ENCODE data around the gene GJA1.
"Not testable (repeated sequence)": the region's sequence is repeated elsewhere in the genome, so short reads cannot be mapped to it uniquely, and the experiment has no call there.

The GJA1 gene

DNA sequence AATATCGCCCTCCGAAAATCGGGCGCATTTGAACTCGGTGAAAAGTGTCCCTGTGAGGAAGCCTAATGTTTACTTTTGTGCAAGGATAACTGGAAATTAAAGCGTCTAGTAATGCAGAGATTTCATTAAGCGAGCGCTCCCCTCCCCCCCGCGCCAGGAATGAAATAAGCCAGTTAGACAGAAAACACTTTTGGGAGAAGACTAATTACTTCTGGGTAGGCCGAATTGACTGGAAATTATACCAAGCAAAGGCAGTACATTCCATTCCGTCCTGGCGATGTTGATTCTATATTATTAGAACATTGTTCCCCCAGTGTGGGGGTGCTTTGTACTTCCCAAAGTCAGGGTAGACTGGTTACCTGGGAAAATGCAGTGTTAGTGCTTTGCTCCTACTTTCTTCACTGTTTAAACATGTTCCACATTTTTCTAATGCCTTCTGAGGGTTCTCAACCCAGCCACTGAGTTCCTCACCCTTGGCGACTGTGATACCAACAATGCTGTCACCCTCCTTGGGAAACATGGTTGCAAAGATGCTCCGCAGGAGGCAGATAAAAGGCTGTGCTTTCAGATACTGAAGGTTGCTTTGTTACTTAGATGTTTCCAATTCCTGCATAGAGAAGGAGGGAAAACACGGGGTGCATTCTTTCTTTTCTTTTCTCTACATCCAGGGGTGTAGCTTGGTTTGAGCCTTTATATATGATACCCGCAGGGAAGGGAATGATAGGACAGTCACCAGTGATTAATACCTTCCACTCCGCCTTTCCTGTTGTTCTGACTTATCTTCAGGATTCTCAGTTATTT, 2.6 kb downstream of the GJA1 start:
- DNase-seq = no peak

DNA sequence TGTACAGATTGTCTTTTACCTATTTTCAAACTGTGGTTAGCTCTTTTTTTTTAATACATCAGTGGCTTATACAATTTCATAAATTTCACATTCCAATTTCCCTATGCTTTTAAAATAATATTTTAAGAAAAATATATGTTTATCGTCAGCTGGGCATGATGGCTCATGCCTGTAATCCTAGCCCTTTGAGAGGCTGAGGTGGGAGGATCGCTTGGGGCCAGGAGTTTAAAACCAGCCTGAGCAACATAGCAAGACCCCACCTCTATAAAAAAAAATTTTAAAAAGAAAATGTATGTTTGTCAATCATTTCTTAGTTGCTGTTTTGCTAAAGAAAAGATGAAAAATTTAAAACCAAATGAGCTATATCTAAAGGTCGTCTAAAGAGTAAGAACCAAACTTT, 3.4 kb downstream of the GJA1 start:
- DNase-seq = no peak

DNA sequence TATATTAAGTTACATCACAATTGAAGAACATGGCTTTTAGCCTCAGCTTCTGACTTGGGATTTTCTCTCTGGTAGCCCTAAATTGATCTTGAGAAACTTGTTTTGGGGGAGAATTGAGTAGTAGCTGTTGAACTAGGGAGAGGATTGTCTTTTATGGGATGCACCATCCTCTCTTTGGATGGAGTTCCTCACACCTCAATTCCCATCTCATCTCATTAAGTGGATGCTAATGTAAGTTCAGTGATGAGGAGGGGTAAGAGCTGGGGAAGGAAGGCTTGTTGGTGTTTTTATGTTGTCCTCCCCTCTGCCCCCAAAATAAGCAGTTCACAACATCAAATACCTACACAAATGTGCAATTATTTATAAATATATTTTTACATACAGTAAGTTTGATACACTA, 4.0 kb downstream of the GJA1 start:
- DNase-seq = no peak

DNA sequence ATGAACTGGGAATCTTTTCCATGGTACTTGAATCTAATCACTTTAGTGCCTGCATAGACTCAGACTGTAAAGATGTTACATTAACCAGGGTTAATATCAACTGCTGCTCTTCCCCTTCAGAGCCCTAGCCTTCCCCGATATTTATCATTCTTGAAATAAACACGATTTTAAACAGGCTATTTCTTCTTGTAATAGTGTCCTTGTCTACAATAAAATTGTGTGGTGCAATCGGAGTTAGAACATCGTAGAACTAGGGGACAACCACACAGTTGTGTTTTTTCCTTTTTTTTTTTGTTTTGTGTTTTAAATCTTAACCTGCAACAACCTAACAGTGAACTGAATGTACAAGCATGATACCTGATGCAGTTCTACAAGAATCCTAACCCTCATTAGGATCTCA, 4.5 kb downstream of the GJA1 start:
- DNase-seq = no peak

DNA sequence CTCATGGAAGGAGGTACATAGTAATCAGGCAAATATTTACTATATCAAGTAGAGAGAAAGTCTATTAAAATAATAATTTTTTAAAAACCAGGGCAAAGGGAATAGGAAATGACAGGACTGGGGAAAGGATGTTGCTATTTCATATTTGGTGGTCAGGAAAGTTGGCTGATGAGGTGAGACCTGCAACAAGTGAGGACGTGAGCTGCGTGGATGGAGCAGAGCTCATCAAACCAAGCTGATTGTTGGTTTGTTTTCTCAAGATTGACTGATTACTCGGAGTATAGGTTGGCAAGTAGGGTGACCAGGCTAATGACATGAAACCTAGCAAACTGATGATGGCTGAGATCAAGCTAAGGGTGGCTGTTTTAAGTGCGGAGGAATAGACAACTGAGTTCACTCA, 6.0 kb downstream of the GJA1 start:
- DNase-seq = no peak

DNA sequence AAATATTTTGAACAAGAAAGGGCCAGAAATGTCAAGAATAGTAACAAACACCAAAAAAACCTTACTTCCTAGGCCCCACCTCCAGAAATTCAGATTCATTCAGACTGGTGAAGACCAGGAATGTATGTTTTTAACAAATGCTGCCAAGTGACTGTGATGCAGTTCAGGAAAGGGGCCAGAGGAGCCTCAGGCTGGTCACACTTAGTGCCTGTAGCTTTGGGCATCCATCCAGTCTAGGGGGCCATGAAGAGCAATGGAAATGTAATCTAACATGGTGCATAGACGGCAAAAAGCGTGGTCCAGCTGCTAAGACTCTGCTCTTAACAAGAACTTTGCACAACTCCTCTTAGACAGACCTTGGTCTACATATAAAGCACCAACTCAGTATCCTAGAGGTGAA, 7.1 kb downstream of the GJA1 start:
- DNase-seq = no peak

DNA sequence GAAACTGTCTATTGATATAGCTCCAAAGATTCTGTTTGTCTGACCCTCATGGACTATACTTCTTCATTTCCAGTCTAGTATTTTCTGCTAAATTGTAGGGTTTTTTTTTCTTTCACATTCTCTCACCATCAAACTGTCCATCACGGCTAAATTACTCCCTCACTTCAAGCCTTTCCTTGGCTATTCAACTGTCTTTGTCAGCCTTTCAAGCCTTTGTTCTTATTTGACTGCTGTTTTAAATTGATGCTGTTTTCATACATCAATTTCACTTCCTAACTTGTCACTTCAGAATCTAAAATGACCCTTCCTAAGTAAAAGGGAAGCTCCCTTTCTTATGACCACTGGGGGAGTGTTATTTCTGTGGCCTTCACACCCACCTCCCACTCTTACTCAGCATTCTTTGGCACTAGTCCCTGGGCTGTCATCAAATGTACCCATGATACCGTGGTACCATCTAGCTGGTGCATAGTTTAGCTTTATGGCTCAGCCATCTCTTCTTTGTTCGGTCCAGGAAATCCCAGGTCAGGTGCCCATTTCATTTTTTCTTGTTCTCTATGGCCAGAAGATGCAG, 8.6 kb downstream of the GJA1 start:
- no peak for DNase-seq

DNA sequence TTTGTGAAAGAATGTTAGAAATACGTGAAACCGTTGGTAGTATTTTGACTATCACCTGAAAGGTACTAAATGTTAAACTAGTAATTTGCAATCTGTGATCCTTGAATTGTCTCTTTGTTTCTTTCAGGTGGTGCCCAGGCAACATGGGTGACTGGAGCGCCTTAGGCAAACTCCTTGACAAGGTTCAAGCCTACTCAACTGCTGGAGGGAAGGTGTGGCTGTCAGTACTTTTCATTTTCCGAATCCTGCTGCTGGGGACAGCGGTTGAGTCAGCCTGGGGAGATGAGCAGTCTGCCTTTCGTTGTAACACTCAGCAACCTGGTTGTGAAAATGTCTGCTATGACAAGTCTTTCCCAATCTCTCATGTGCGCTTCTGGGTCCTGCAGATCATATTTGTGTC, 11.3 kb downstream of the GJA1 start:
- DNase-seq = not testable (repeated sequence)

DNA sequence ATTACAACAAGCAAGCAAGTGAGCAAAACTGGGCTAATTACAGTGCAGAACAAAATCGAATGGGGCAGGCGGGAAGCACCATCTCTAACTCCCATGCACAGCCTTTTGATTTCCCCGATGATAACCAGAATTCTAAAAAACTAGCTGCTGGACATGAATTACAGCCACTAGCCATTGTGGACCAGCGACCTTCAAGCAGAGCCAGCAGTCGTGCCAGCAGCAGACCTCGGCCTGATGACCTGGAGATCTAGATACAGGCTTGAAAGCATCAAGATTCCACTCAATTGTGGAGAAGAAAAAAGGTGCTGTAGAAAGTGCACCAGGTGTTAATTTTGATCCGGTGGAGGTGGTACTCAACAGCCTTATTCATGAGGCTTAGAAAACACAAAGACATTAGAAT, 12.3 kb downstream of the GJA1 start:
- DNase-seq = not testable (repeated sequence)

DNA sequence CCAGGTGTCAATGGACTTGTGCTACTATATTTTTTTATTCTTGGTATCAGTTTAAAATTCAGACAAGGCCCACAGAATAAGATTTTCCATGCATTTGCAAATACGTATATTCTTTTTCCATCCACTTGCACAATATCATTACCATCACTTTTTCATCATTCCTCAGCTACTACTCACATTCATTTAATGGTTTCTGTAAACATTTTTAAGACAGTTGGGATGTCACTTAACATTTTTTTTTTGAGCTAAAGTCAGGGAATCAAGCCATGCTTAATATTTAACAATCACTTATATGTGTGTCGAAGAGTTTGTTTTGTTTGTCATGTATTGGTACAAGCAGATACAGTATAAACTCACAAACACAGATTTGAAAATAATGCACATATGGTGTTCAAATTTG, 13.1 kb downstream of the GJA1 start:
- DNase-seq = not testable (repeated sequence)

DNA sequence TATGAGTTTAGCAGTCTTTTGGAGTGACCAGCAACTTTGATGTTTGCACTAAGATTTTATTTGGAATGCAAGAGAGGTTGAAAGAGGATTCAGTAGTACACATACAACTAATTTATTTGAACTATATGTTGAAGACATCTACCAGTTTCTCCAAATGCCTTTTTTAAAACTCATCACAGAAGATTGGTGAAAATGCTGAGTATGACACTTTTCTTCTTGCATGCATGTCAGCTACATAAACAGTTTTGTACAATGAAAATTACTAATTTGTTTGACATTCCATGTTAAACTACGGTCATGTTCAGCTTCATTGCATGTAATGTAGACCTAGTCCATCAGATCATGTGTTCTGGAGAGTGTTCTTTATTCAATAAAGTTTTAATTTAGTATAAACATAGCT, 13.9 kb downstream of the GJA1 start:
- DNase-seq = no peak

DNA sequence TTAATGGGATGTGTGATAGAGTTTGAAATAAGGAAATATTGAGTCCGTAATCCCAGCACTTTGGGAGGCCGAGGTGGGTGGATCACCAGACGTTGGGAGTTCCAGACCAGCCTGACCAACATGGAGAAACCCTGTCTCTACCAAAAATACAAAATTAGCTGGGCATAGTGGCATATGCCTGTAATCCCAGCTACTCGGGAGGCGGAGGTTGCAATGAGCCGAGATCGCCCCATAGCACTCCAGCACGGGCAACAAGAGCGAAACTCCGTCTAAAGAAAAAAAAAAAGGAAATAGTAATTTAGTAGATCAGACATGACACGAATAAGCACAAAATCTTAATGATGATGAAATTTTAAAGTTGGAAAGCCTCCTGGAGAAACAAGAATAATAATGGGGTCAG, 14.8 kb downstream of the GJA1 start:
- no peak for DNase-seq

DNA sequence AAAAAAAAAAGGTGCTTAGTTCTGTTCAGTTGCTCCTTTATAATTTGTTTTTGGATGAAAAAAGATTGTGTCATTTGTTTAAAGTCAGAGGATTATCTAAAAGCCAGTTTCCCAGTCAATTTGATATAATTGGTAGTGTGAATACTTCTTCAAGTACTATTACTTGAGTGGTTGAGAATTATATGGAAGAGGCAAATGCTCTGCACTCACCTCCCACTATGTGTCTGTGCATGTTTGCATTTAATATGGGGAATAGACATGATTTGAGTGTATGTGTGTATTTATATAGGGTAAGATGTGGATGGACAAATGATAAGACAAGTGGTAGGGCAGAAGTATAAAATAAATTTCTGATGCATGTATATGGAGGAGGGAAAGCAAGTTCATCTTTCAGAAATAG, 15.8 kb downstream of the GJA1 start:
- DNase-seq = no peak

DNA sequence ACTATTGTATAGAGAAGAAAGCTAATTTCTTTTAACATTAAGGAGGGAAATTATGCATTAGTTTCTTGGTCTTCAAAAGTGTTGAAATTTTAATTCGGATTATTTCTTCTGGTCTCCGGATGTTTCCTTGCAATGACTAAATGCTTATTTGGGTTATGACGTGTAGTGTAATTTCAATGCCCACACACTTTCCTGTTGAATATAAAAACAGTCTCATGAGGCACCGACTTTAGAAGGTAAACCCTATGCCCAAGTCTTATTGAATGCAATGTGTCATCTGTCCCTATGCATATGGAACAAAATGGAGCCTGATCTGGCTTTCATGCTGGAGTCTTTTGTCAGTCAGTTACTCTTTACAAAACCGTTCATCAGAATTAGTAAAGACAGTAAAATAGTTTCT, 17.7 kb downstream of the GJA1 start:
- DNase-seq = no peak

DNA sequence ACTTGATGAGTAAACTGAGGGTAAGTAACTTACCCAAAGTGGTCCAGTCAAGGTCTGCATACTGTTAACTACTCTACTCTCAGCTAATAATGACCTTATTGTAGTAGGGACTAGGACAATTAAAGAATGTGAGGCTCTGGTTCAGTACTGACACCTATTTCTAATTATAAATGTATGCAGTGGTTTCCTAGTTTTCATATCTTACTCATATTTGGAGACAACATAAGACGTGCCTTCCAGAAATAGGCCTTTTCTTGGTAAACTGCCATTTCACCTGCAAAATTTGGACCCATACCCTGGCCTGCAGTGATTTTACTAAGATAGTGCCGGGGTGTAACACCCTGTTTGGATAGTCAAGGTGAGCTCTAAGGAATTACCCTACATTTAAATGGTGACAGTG, 24.7 kb downstream of the GJA1 start:
- DNase-seq = no peak

DNA sequence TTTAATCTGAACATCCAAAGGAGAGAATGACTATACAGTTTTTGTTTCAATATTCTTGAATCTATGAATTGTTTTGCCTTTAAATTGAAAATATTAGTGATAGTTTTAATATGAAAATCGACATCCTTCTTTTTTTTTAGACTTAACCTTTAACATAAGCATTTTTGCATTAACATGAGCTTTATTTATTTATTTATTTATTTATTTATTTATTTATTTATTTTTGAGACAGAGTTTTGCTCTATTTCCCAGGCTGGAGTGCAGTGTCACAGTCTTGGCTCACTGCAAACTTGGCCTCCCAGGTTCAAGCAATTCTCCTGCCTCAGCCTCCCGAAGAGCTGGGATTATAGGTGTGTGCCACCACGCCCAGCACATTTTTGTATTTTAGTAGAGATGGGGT, 27.6 kb downstream of the GJA1 start:
- no peak for DNase-seq

DNA sequence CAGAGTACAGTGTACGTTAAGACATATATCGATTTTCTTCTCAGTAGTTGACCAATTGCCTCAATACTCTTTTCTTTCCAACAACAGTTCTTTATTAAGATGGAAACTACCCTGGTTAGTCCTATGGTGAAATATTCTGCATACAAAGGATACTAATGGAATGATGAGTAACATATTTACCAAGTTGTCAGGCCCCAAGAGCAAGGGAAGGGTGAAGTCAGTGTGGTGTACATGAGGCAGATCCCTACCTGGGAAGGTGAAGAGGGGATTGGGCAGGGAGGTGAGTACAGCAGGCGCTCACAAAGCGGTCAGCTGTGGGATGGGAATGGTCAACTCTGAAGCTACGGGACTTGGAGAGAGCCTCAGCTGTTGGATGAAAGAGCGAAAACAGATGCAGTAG, 29.7 kb downstream of the GJA1 start:
- DNase-seq = no peak

DNA sequence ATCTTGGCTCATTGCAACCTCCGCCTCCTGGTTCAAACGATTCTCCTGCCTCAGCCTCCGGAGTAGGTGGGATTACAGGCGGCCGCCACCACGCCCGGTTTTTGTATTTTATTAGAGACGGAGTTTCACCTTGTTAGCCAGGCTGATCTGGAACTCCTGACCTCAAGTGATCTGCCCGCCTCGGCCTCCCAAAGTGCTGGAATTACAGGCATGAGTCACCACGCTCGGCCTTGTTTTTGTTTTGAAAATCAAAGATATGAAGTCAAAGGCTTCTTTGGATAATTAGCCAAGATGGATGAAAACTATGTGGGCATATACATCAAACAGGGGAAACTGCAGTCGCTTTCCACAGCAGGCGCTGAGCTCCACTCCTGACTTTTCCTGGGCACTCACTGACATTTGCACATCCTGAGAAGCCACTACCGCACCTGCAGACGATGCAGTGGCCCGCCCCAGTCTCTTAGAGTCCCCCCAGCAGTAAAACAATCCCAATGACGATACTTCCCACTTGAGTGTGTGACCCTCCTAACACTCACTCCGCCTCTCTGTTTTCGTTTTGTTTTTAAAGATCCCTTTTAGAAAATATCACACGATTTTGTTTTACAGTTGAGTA, 44.1 kb downstream of the GJA1 start:
- no peak for DNase-seq

DNA sequence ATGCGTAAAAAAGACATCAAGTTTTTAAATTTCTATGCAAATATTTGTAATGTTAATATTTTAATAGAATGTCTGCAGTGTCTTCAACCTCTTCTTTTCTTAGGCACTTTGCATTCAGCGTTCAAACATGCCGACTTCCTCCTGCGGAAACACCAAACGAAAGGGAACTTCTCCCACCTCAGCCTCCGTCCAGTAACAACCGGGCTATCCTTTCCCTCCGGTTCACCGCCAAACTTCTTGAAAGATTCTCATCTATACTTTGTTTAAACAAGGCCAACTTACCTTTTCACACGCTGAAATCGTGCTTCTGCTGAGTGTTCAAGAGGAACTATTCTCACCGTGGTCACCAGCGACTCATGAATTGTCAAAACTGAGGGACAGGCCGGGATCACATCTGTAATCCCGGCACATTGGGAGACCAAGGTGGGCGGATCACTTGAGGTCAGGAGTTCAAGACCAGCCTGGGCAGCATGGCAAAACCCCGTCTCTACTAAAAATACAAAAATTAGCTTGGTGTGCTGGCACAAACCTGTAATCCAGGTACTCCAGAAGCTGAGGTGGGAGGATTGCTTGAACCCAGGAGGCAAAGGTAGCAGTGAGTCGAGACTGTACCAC, 44.8 kb downstream of the GJA1 start:
- no peak for DNase-seq

DNA sequence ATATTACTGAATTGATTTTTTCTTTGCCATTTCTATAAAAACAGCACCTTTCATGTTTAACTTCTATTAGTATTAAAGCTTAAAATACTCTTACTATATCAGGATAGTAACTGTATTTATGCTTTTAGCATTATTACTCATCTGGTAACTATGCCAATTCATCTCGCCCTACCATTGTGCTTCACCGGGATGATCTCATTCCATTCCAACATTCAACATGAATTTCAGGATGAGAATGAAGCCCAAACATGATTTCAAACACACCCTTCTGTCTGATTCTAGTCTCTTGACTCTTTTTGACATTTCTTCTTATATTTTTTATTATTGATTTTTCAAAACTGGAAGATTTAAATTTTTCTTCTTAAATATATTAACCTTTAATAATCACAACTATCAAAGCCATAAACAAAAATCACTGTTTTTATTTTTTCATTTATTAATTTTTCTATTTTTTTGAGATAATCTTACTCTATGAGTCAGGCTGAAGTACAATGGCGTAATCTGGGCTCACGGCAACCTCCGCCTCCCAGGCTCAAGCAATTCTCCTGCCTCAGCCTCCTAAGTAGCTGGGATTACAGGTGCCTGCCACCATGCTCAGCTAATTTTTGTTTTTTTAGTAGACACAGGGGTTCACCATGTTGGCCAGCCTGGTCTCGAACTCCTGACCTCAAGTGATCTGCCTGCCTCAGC, 46.7 kb downstream of the GJA1 start:
- DNase-seq = no peak

DNA sequence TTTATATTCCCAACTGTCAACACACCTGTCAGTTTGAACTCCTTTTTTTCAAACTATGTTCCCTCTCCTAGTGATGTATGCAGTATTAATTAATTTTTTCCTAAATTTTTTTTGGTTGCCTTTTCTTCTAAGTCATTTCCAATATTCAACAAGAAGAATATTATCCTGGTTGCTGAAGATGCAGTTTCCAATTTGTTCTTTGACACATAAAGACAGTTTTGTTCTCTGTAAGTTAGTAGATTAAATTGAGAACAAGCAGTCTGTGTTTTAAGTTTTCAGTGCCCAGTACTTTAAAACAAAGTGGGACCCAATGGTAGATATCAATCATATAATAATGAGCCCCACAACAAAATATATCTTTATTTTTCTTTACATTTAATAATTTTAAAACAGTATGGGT, 47.3 kb downstream of the GJA1 start:
- no peak for DNase-seq

DNA sequence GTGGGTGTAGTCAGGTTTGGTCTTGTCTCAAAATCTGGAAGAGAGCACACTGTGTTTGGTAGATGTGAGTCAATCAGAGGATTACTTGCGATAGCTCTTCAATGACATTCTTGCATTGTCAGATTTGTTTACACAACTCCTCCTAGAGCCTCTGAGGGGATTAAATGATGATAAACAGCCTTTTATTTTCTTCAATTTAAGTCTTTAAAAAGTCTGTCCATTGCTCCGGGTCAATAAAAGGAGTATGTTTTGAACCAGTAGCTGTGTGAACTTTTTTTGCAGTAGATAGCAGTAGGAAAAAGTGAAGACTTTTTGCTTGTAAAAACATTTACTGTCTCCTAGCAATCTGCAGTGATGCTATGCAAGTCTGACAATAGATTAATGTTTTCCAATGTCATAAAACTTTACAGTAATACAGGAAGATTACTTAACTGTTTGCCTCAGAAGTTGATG, 49.9 kb downstream of the GJA1 start:
- no peak for DNase-seq

DNA sequence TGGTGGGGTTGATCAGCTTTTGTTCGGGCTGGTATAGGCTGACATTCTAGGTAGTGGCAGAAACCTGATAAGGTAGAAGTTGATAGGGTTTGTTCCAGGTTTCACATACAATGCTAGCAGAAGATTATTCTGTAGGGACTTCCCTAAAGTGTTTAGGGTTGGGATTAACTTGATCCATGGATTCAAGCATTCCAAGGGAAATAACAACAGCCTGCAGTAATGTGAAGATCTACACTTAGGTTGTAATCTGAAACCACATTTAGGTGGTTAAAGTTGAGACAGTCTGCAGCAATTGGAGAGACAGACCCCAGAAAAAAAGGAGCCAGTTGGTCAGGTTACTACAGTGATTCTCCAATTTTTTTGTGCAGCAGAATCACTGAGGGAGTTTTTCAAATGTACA, 56.1 kb downstream of the GJA1 start:
- DNase-seq = no peak
